ENCODE measurements around the gene RNF138. TPM values are rescaled to one million over a fixed set of nuclear protein-coding genes. Genes with fewer than 3 reads are reported as not detected.

The RNF138 gene
- total RNA-seq, 6 experiments from 2014 or later, result 10.2 to 14.4 (median 13.6) TPM

- no peak for DNase-seq
- H3K9me3 Mint-ChIP-seq, result no peaks in the 10 kb centered on the region
- no peak for TF ChIP-seq CTCF (IDR thresholded peaks at IDR 0.05)
- H3K27ac Mint-ChIP-seq, result no peak overlapping the region
- H3K4me3 Mint-ChIP-seq, result no peak overlapping the region
- H3K36me3 Mint-ChIP-seq (ENCODE audit: low read depth), result peaks cover 20% of the 10 kb centered on the region
- no peaks in the 10 kb centered on the region for H3K27me3 Mint-ChIP-seq (ENCODE audit: insufficient read depth)
- 0 out of 2 replicates have a peak, but pooled peaks cover 6% of the 10 kb centered on the region for H3K4me1 Mint-ChIP-seq (ENCODE audit: low read depth)
These were observed 22.7 kb downstream of the RNF138 start for GRCh38 chr18:32114293-32114942.

GRCh38 chr18:32122039-32122438 is 30.4 kb downstream of the RNF138 start:
- H3K9me3 Mint-ChIP-seq, result no peaks in the 10 kb centered on the region
- no peaks in the 10 kb centered on the region for H3K27me3 Mint-ChIP-seq (ENCODE audit: insufficient read depth)
- DNase-seq, result no peak
- TF ChIP-seq CTCF (IDR thresholded peaks at IDR 0.05), result no peak
- peaks cover 13% of the 10 kb centered on the region; the same call in 1 of the 2 replicates for H3K36me3 Mint-ChIP-seq (ENCODE audit: low read depth)
- H3K27ac Mint-ChIP-seq, result no peak overlapping the region
- no peak overlapping the region for H3K4me3 Mint-ChIP-seq
- H3K4me1 Mint-ChIP-seq (ENCODE audit: low read depth), result 0 out of 2 replicates have a peak, but pooled peaks cover 6% of the 10 kb centered on the region

GRCh38 chr18:32126538-32126937 is 34.9 kb downstream of the RNF138 start:
- no peak for TF ChIP-seq CTCF (IDR thresholded peaks at IDR 0.05)
- no peaks in the 10 kb centered on the region for H3K27me3 Mint-ChIP-seq (ENCODE audit: insufficient read depth)
- no peaks in the 10 kb centered on the region for H3K9me3 Mint-ChIP-seq
- H3K4me1 Mint-ChIP-seq (ENCODE audit: low read depth), result no peaks in the 10 kb centered on the region
- no peak for DNase-seq
- no peak overlapping the region for H3K4me3 Mint-ChIP-seq
- peaks cover 15% of the 10 kb centered on the region; the same call in 1 of the 2 replicates for H3K36me3 Mint-ChIP-seq (ENCODE audit: low read depth)
- no peak overlapping the region for H3K27ac Mint-ChIP-seq

- DNase-seq, result no peak
- H3K4me1 Mint-ChIP-seq (ENCODE audit: low read depth), result no peaks in the 10 kb centered on the region
- no peak overlapping the region for H3K27ac Mint-ChIP-seq
- no peak for TF ChIP-seq CTCF (IDR thresholded peaks at IDR 0.05)
- no peak overlapping the region for H3K4me3 Mint-ChIP-seq
- H3K36me3 Mint-ChIP-seq (ENCODE audit: low read depth), result no peaks in the 10 kb centered on the region; the same call in 1 of the 2 replicates
- H3K9me3 Mint-ChIP-seq, result no peaks in the 10 kb centered on the region
- no peaks in the 10 kb centered on the region for H3K27me3 Mint-ChIP-seq (ENCODE audit: insufficient read depth)
These were observed 44.0 kb downstream of the RNF138 start for GRCh38 chr18:32135625-32136024.

GRCh38 chr18:32138332-32138982 is 46.8 kb downstream of the RNF138 start:
- no peak overlapping the region for H3K4me3 Mint-ChIP-seq
- no peaks in the 10 kb centered on the region for H3K9me3 Mint-ChIP-seq
- H3K4me1 Mint-ChIP-seq (ENCODE audit: low read depth), result no peaks in the 10 kb centered on the region
- H3K27me3 Mint-ChIP-seq (ENCODE audit: insufficient read depth), result no peaks in the 10 kb centered on the region
- no peak for TF ChIP-seq CTCF (IDR thresholded peaks at IDR 0.05)
- H3K27ac Mint-ChIP-seq, result no peak overlapping the region
- DNase-seq, result no peak
- no peaks in the 10 kb centered on the region; the same call in 1 of the 2 replicates for H3K36me3 Mint-ChIP-seq (ENCODE audit: low read depth)

Data from HFFc6 (cell line).